Activated naive CD4-positive, alpha-beta T cell treated with anti-CD3 and anti-CD28 coated beads, Interleukin-2, amount 50 U/mL, for 72 hours (primary cell): ENCODE measurements around the gene RB1. TPM values are rescaled to one million over a fixed set of nuclear protein-coding genes. Genes with fewer than 3 reads are reported as not detected.

Experiments used
- total RNA-seq, 2 donors: library from RNA; stranded (reverse); gene quantifications; one replicate each; pipeline ENCODE4 v1.2.3, GENCODE V29; 2022

Gene RB1
- total RNA-seq, 2 donors from 2014 or later = 30.3 to 33.8 TPM

Other genes starting within 250 kb of the RB1 start
- gene MED4, start 208.6 kb upstream of the RB1 start, total RNA-seq = 10 to 100 TPM; 51.5 to 70.4 TPM
- 100 to 1,000 TPM in 1 of 2 donors, 10 to 100 TPM in 1; 72.8 to 146 TPM for gene ITM2B, start 70.5 kb upstream of the RB1 start, total RNA-seq
- 10 to 100 TPM; 12.0 to 12.5 TPM for gene LPAR6, start 109.4 kb downstream of the RB1 start, total RNA-seq
- 1 to 10 TPM; 1.6 to 1.7 TPM for gene RCBTB2, start 229.3 kb downstream of the RB1 start, total RNA-seq